CD4-positive, CD25-positive, alpha-beta regulatory T cell (primary cell): ENCODE measurements around the gene IL18RAP. TPM values are rescaled to one million over a fixed set of nuclear protein-coding genes. Genes with fewer than 3 reads are reported as not detected.

Source experiments
- ATAC-seq, 2 donors: fragments of 150-1000 bp; cut with Tn5 transposase; one replicate each; pipeline ENCODE4 v1.10.0; 2021; ENCODE audit warnings: low read depth in 2 of 2, moderate number of reproducible peaks in 2 of 2, moderate library complexity in 1 of 2
- DNase-seq, 3 donors: peaks; one replicate each; pipeline versions ENCODE4 v3.0.0 to v3.0.0-alpha.2; 2012 to 2022; ENCODE audit warnings: mixed read lengths in 1 of 3
- H3K27ac ChIP-seq: one replicate; pipeline ENCODE4 v1.7.0; 2013; ENCODE audit warnings: mild to moderate bottlenecking, low read length; ENCODE audit not compliant: insufficient read depth, poor library complexity, severe bottlenecking
- H3K27me3 ChIP-seq: one replicate; pipeline ENCODE4 v1.7.0; 2013; ENCODE audit warnings: low read length; ENCODE audit not compliant: control insufficient read depth, insufficient read depth
- H3K36me3 ChIP-seq: one replicate; pipeline ENCODE4 v1.7.0; 2013; ENCODE audit warnings: mild to moderate bottlenecking, low read length, moderate library complexity; ENCODE audit not compliant: control insufficient read depth, insufficient read depth
- H3K4me1 ChIP-seq: 2 replicates; pipeline ENCODE4 v1.7.0; 2013; ENCODE audit warnings: mild to moderate bottlenecking, low read length; ENCODE audit not compliant: insufficient read depth, control insufficient read depth, poor library complexity, severe bottlenecking
- H3K4me3 ChIP-seq: one replicate; pipeline ENCODE4 v1.7.0; 2013; ENCODE audit warnings: low read depth, mild to moderate bottlenecking, low read length, moderate library complexity
- H3K9me3 ChIP-seq, 2 experiments: 1 replicate in 1 of 2; 2 replicates in 1 of 2; pipeline ENCODE4 v1.7.0; 2013; ENCODE audit warnings: low read length in 2 of 2, mild to moderate bottlenecking in 1 of 2, moderate library complexity in 1 of 2; ENCODE audit not compliant: control insufficient read depth in 2 of 2
- H3K27ac Mint-ChIP-seq, 3 donors: one replicate each; pipeline ENCODE4 v1.8.0; 2020 to 2022; ENCODE audit warnings: mild to moderate bottlenecking in 3 of 3, mixed read lengths in 3 of 3, moderate library complexity in 2 of 3
- H3K27me3 Mint-ChIP-seq: one replicate; pipeline ENCODE4 v1.8.0; 2022; ENCODE audit warnings: mild to moderate bottlenecking, mixed read lengths
- H3K36me3 Mint-ChIP-seq: one replicate; pipeline ENCODE4 v1.8.0; 2020; ENCODE audit warnings: mixed read lengths
- H3K4me1 Mint-ChIP-seq, 4 donors: one replicate each; pipeline ENCODE4 v1.8.0; 2020 to 2022; ENCODE audit warnings: mixed read lengths in 4 of 4, mild to moderate bottlenecking in 1 of 4
- H3K4me3 Mint-ChIP-seq, 4 donors: one replicate each; pipeline ENCODE4 v1.8.0; 2020 to 2022; ENCODE audit warnings: mild to moderate bottlenecking in 4 of 4, mixed read lengths in 4 of 4, moderate library complexity in 3 of 4
- H3K9me3 Mint-ChIP-seq, 7 donors: one replicate each; pipeline ENCODE4 v1.8.0; 2020 to 2022; ENCODE audit warnings: mixed read lengths in 7 of 7, mild to moderate bottlenecking in 3 of 7, moderate library complexity in 2 of 7
- polyA plus RNA-seq, 4 donors: library from polyadenylated mRNA; unstranded; fragments of 300-500 nt; fragmentation: Illumina TruSeq; gene quantifications; one replicate each; pipeline ENCODE4 v1.2.3, GENCODE V29; 2021
- total RNA-seq: library from RNA; stranded (reverse); gene quantifications from one replicate; pipeline ENCODE4 v1.2.3, GENCODE V29; 2022

IL18RAP gene
- total and polyA plus RNA-seq, 5 donors from 2014 or later, result 0.41 to 0.44 TPM; not detected in 3

DNA sequence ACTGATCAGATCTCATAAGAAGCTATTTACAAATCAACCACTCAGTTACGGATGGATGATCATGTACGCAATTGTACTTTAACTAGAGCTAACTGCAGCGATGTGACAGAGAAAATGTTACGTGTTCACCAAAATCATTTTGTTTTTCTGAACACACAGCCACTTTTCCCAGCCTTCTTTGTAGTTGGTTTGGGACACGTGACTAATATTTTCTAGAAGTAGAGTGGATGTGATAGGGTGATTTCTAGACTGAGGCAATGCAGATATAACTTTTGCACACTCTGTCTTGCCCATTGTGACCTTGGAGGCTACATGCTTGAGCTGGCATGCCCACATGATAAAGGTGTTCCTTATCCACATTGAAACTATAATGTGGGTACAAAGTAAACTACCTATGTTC lies 40.2 kb downstream of the IL18RAP start:
- peaks cover 18% of the 10 kb centered on the region for H3K27me3 Mint-ChIP-seq
- Histone ChIP-seq H3K9me3 (no peaks in the 10 kb centered on the region), H3K27me3 (peaks cover 18% of the 10 kb centered on the region), H3K4me1 (no peaks in the 10 kb centered on the region), H3K36me3 (no peaks in the 10 kb centered on the region), H3K4me3 (no peak overlapping the region), H3K27ac (no peak overlapping the region)
- H3K27ac Mint-ChIP-seq, result no peak overlapping the region
- H3K36me3 Mint-ChIP-seq, result no peaks in the 10 kb centered on the region
- DNase-seq, result no peak
- H3K4me3 Mint-ChIP-seq, result no peak overlapping the region
- no peaks in the 10 kb centered on the region for H3K4me1 Mint-ChIP-seq
- ATAC-seq, result no peak
- peaks cover 0 to 9% (median 0%) of the 10 kb centered on the region in 7 donors for H3K9me3 Mint-ChIP-seq

- H3K9me3 ChIP-seq, result peaks cover 3 to 13% of the 10 kb centered on the region in 2 experiments
- Mint-ChIP-seq H3K27ac (no peak overlapping the region), H3K4me3 (no peak overlapping the region), H3K27me3 (peaks cover 23% of the 10 kb centered on the region), H3K36me3 (no peaks in the 10 kb centered on the region), H3K4me1 (no peaks in the 10 kb centered on the region), H3K9me3 (peaks cover 0 to 17% (median 6%) of the 10 kb centered on the region in 7 donors)
- DNase-seq (no peak), ATAC-seq (no peak)
- no peak overlapping the region for H3K4me3 ChIP-seq
- no peaks in the 10 kb centered on the region for H3K4me1 ChIP-seq
- peaks cover 36% of the 10 kb centered on the region for H3K27me3 ChIP-seq
- no peak overlapping the region for H3K27ac ChIP-seq
- H3K36me3 ChIP-seq, result no peaks in the 10 kb centered on the region
These were observed 47.2 kb downstream of the IL18RAP start for GRCh38 chr2:102470168-102470567.

GRCh38 chr2:102473020-102473419 lies 50.1 kb downstream of the IL18RAP start, which contains the start of gene SLC9A4:
Gene SLC9A4 (plus strand): TSS chr2:102473226. CDS start chr2:102473760, 534 bp downstream.
- H3K27me3 Mint-ChIP-seq, result peaks cover 20% of the 10 kb centered on the region
- H3K36me3 ChIP-seq, result no peaks in the 10 kb centered on the region
- ATAC-seq, result peak; percentile 60 to 65
- H3K4me1 Mint-ChIP-seq, result no peaks in the 10 kb centered on the region
- peaks cover 0 to 15% (median 6%) of the 10 kb centered on the region in 7 donors for H3K9me3 Mint-ChIP-seq
- peaks cover 39% of the 10 kb centered on the region for H3K27me3 ChIP-seq
- H3K27ac Mint-ChIP-seq, result no peak within 1 kb of the TSS
- H3K4me3 ChIP-seq, result no peak within 1 kb of the TSS
- no peak within 1 kb of the TSS for H3K27ac ChIP-seq
- peak; percentile 6 to 57 (median 33) for DNase-seq
- H3K36me3 Mint-ChIP-seq, result no peaks in the 10 kb centered on the region
- no peak within 1 kb of the TSS for H3K4me3 Mint-ChIP-seq
- no peaks in the 10 kb centered on the region for H3K4me1 ChIP-seq
- peaks cover 3 to 13% of the 10 kb centered on the region in 2 experiments for H3K9me3 ChIP-seq

DNA sequence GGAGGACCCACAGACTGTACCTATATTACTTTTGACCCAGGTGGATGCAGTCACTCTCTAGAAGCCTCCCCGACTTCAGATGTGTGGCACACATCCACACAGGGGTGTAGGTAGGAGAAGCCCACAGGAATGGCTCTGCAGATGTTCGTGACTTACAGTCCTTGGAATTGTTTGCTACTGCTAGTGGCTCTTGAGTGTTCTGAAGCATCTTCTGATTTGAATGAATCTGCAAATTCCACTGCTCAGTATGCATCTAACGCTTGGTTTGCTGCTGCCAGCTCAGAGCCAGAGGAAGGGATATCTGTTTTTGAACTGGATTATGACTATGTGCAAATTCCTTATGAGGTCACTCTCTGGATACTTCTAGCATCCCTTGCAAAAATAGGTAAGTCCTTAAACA lies 50.7 kb downstream of the IL18RAP start:
- no peak overlapping the region for H3K27ac Mint-ChIP-seq
- H3K9me3 Mint-ChIP-seq, result peaks cover 0 to 12% (median 6%) of the 10 kb centered on the region in 7 donors
- no peak overlapping the region for H3K4me3 Mint-ChIP-seq
- Histone ChIP-seq H3K9me3 (peaks cover 3 to 13% of the 10 kb centered on the region in 2 experiments), H3K27me3 (peaks cover 39% of the 10 kb centered on the region), H3K36me3 (no peaks in the 10 kb centered on the region), H3K27ac (no peak overlapping the region), H3K4me3 (no peak overlapping the region), H3K4me1 (no peaks in the 10 kb centered on the region)
- DNase-seq (no peak), ATAC-seq (no peak)
- H3K36me3 Mint-ChIP-seq, result no peaks in the 10 kb centered on the region
- H3K27me3 Mint-ChIP-seq, result peaks cover 20% of the 10 kb centered on the region
- no peaks in the 10 kb centered on the region for H3K4me1 Mint-ChIP-seq

GRCh38 chr2:102474785-102475184 lies 51.8 kb downstream of the IL18RAP start:
- Histone ChIP-seq H3K36me3 (no peaks in the 10 kb centered on the region), H3K9me3 (peaks cover 0 to 6% of the 10 kb centered on the region in 2 experiments), H3K4me1 (no peaks in the 10 kb centered on the region), H3K27me3 (peaks cover 39% of the 10 kb centered on the region), H3K27ac (no peak overlapping the region), H3K4me3 (no peak overlapping the region)
- ATAC-seq (no peak), DNase-seq (no peak)
- Mint-ChIP-seq H3K4me1 (no peaks in the 10 kb centered on the region), H3K4me3 (no peak overlapping the region), H3K36me3 (no peaks in the 10 kb centered on the region), H3K27ac (no peak overlapping the region), H3K9me3 (peaks cover 0 to 8% (median 5%) of the 10 kb centered on the region in 7 donors), H3K27me3 (peaks cover 20% of the 10 kb centered on the region)

GRCh38 chr2:102478686-102479470 lies 55.9 kb downstream of the IL18RAP start:
- Histone ChIP-seq H3K27me3 (peaks cover 28% of the 10 kb centered on the region), H3K4me3 (no peak overlapping the region), H3K36me3 (no peaks in the 10 kb centered on the region), H3K27ac (no peak overlapping the region), H3K9me3 (no peaks in the 10 kb centered on the region), H3K4me1 (no peaks in the 10 kb centered on the region)
- DNase-seq, result no peak
- no peak overlapping the region for H3K27ac Mint-ChIP-seq
- H3K27me3 Mint-ChIP-seq, result peaks cover 5% of the 10 kb centered on the region
- no peak for ATAC-seq
- H3K4me3 Mint-ChIP-seq, result no peak overlapping the region
- H3K9me3 Mint-ChIP-seq, result peaks cover 0 to 1% (median 0%) of the 10 kb centered on the region in 7 donors
- H3K36me3 Mint-ChIP-seq, result no peaks in the 10 kb centered on the region
- no peaks in the 10 kb centered on the region for H3K4me1 Mint-ChIP-seq

DNA sequence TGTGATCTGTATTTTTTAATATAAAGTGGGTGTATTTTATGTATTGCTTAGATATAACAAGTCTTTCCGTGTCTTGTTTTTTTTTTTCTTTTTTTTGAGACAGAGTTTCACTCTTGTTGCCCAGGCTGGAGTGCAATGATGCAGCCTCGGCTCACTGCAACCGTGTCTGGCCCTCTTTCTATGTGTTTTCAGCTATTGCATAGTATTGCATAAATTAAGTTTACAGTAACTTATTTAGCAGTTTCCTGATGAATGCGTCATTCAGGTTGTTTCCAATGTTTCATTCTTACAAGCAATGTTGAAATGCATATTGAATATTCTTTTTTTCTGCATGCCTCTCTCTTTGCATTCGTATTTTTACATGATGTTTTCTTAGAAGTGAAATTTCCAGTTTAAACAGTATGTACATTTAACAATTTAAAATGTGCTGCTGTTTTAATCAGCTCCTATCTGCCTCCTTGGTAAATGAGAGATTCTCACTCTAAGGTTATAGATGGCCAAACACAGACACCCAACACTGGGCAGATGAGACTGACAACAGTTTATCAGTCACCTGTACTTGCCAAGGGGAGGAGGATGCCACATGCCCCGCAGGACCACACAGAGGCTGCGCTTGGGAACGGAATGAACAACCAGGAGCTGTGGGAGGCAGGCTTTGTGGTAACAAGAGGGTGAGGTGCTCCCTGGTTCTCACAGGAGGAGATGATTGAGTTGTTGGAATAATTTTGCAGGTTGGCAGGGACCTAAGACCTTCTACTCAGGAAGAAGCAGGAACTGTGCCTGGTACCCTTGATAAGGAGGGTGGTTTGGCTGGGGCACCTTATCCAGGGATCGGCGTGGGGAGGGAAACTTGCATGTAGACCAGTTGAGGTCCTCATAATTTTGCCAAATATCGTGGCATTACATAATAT lies 57.6 kb downstream of the IL18RAP start:
- H3K9me3 ChIP-seq, result no peaks in the 10 kb centered on the region
- no peak overlapping the region for H3K4me3 ChIP-seq
- Mint-ChIP-seq H3K4me3 (no peak overlapping the region), H3K27me3 (peaks cover 5% of the 10 kb centered on the region), H3K9me3 (peaks cover 0 to 4% (median 0%) of the 10 kb centered on the region in 7 donors), H3K36me3 (no peaks in the 10 kb centered on the region), H3K27ac (no peak overlapping the region), H3K4me1 (no peaks in the 10 kb centered on the region)
- ATAC-seq (no peak), DNase-seq (no peak)
- no peaks in the 10 kb centered on the region for H3K4me1 ChIP-seq
- H3K27ac ChIP-seq, result no peak overlapping the region
- H3K27me3 ChIP-seq, result peaks cover 21% of the 10 kb centered on the region
- no peaks in the 10 kb centered on the region for H3K36me3 ChIP-seq
